SK-N-SH treated with all-trans-retinoic acid at 6 μM for 48 hours (cell line): Measurements from ENCODE around the gene ARHGAP1.

Experiments used
- ATAC-seq: fragments of 200-7000 bp; cut with Tn5 transposase; 3 replicates; pipeline ENCODE4 v1.9.1; 2020; ENCODE audit warnings: mild to moderate bottlenecking, moderate library complexity
- ARNTL ChIP-seq: fragments of 450-650 bp; formaldehyde crosslinking; IDR thresholded peaks from 2 replicates; pipeline ENCODE4 v1.5.0; 2020; ENCODE audit warnings: low read depth, mild to moderate bottlenecking, moderate library complexity, borderline replicate concordance
- BACH2 ChIP-seq: fragments of 250-450 bp; sonication (Bioruptor Pico); IDR thresholded peaks from 2 replicates; pipeline ENCODE4 v1.9.0; 2021; ENCODE audit warnings: mild to moderate bottlenecking, borderline replicate concordance
- CREB5 ChIP-seq: fragments of 250-450 bp; sonication (Bioruptor Pico); IDR thresholded peaks from 2 replicates; pipeline ENCODE4 v1.5.1; 2020; ENCODE audit warnings: low read depth, mild to moderate bottlenecking, moderate library complexity
- CSDC2 ChIP-seq: fragments of 250-450 bp; sonication (Bioruptor Pico); IDR thresholded peaks from 2 replicates; pipeline ENCODE4 v1.5.0; 2020; ENCODE audit warnings: mild to moderate bottlenecking, moderate library complexity
- CSRNP3 ChIP-seq: fragments of 250-450 bp; sonication (Bioruptor Pico); IDR thresholded peaks from 2 replicates; pipeline ENCODE4 v1.5.1; 2021; ENCODE audit warnings: mild to moderate bottlenecking, moderate library complexity
- ESRRG ChIP-seq: fragments of 250-450 bp; sonication (Bioruptor Pico); IDR thresholded peaks from 2 replicates; pipeline ENCODE4 v1.6.1; 2021; ENCODE audit warnings: mild to moderate bottlenecking
- GLIS3 ChIP-seq: fragments of 250-450 bp; sonication (Bioruptor Pico); IDR thresholded peaks from 2 replicates; pipeline ENCODE4 v1.5.0; 2020; ENCODE audit warnings: mild to moderate bottlenecking, moderate library complexity
- ISL1 ChIP-seq: fragments of 250-450 bp; sonication (Bioruptor Pico); IDR thresholded peaks from 2 replicates; pipeline ENCODE4 v2.1.2; 2022; ENCODE audit warnings: mild to moderate bottlenecking, moderate library complexity
- OSR1 ChIP-seq: fragments of 250-450 bp; sonication (Bioruptor Pico); IDR thresholded peaks from 2 replicates; pipeline ENCODE4 v1.8.0; 2022; ENCODE audit warnings: moderate library complexity, mild to moderate bottlenecking, inconsistent platforms
- PATZ1 ChIP-seq: fragments of 250-450 bp; sonication (Bioruptor Pico); IDR thresholded peaks from 2 replicates; pipeline ENCODE4 v1.8.0; 2020; ENCODE audit warnings: mild to moderate bottlenecking, moderate library complexity, borderline replicate concordance
- POU6F1 ChIP-seq: fragments of 250-450 bp; sonication (Bioruptor Pico); IDR thresholded peaks from 2 replicates; pipeline ENCODE4 v1.8.0; 2021; ENCODE audit warnings: low read depth, mild to moderate bottlenecking, moderate library complexity, borderline replicate concordance
- PPARA ChIP-seq: fragments of 250-450 bp; sonication (Bioruptor Pico); IDR thresholded peaks from 2 replicates; pipeline ENCODE4 v1.5.0; 2020; ENCODE audit warnings: mild to moderate bottlenecking, borderline replicate concordance
- RARB ChIP-seq: fragments of 250-450 bp; sonication (Bioruptor Pico); IDR thresholded peaks from 2 replicates; pipeline ENCODE4 v1.8.0; 2021; ENCODE audit warnings: mild to moderate bottlenecking, moderate library complexity
- SNAI2 ChIP-seq: fragments of 250-450 bp; sonication (Bioruptor Pico); IDR thresholded peaks from 2 replicates; pipeline ENCODE4 v1.5.0; 2020; ENCODE audit warnings: mild to moderate bottlenecking, moderate library complexity
- TCF4 ChIP-seq: fragments of 250-450 bp; sonication (Bioruptor Pico); IDR thresholded peaks from 2 replicates; pipeline ENCODE4 v1.8.0; 2021; ENCODE audit warnings: mild to moderate bottlenecking, moderate library complexity, borderline replicate concordance
- TOX ChIP-seq: fragments of 250-450 bp; sonication (Bioruptor Pico); IDR thresholded peaks from 2 replicates; pipeline ENCODE4 v1.8.0; 2021; ENCODE audit warnings: mild to moderate bottlenecking, moderate library complexity, borderline replicate concordance
- ZC3H10 ChIP-seq: fragments of 250-450 bp; sonication (Bioruptor Pico); IDR thresholded peaks from 2 replicates; pipeline ENCODE4 v1.5.1; 2021; ENCODE audit warnings: mild to moderate bottlenecking, moderate library complexity
- ZFP3 ChIP-seq: fragments of 250-450 bp; sonication (Bioruptor Pico); IDR thresholded peaks from 2 replicates; pipeline ENCODE4 v1.5.0; 2020; ENCODE audit warnings: mild to moderate bottlenecking, moderate library complexity
- ZFP30 ChIP-seq: fragments of 450-650 bp; formaldehyde crosslinking; IDR thresholded peaks from 2 replicates; pipeline ENCODE4 v1.5.0; 2022; ENCODE audit warnings: mild to moderate bottlenecking, moderate library complexity
- ZNF565 ChIP-seq: fragments of 450-650 bp; formaldehyde crosslinking; conservative IDR thresholded peaks from 2 replicates; pipeline ENCODE4 v1.5.0; 2020; ENCODE audit warnings: low read depth, mild to moderate bottlenecking, moderate library complexity
- ZNF70 ChIP-seq: fragments of 450-650 bp; formaldehyde crosslinking; IDR thresholded peaks from 2 replicates; pipeline ENCODE4 v1.5.0; 2020; ENCODE audit warnings: mild to moderate bottlenecking, moderate library complexity
- ZNF8 ChIP-seq: fragments of 450-650 bp; formaldehyde crosslinking; IDR thresholded peaks from 2 replicates; pipeline ENCODE4 v1.5.0; 2020; ENCODE audit warnings: mild to moderate bottlenecking, moderate library complexity

The ARHGAP1 gene

GRCh38 chr11:46632502-46632901 is 67.9 kb downstream of the ARHGAP1 start:
- ATAC-seq = no peak
- TF ChIP-seq ZFP30 (CRISPR knock-in tag) = no peak
- no peak for TF ChIP-seq POU6F1 (CRISPR knock-in tag)
- no peak for TF ChIP-seq BACH2 (CRISPR knock-in tag)
- no peak for TF ChIP-seq GLIS3 (CRISPR knock-in tag)
- TF ChIP-seq ARNTL (CRISPR knock-in tag) = no peak
- no peak for TF ChIP-seq ZFP3 (CRISPR knock-in tag)
- TF ChIP-seq ZC3H10 = no peak
- no peak for TF ChIP-seq PATZ1 (CRISPR knock-in tag)
- no peak for TF ChIP-seq ZNF70 (CRISPR knock-in tag)
- TF ChIP-seq ZNF8 (CRISPR knock-in tag) = no peak
- no peak for TF ChIP-seq ESRRG (CRISPR knock-in tag)
- TF ChIP-seq ISL1 (CRISPR knock-in tag) = no peak
- no peak for TF ChIP-seq TCF4 (CRISPR knock-in tag)
- TF ChIP-seq RARB (CRISPR knock-in tag) = no peak
- no peak for TF ChIP-seq CREB5 (CRISPR knock-in tag)
- TF ChIP-seq CSRNP3 (CRISPR knock-in tag) = no peak

GRCh38 chr11:46631676-46632075 is 68.7 kb downstream of the ARHGAP1 start:
- no peak for TF ChIP-seq GLIS3 (CRISPR knock-in tag)
- no peak for TF ChIP-seq ZNF565
- TF ChIP-seq ZFP30 (CRISPR knock-in tag) = no peak
- no peak for TF ChIP-seq TCF4 (CRISPR knock-in tag)
- no peak for TF ChIP-seq SNAI2 (CRISPR knock-in tag)
- no peak for TF ChIP-seq ARNTL (CRISPR knock-in tag)
- no peak for TF ChIP-seq ZFP3 (CRISPR knock-in tag)
- TF ChIP-seq RARB (CRISPR knock-in tag) = no peak
- TF ChIP-seq POU6F1 (CRISPR knock-in tag) = no peak
- no peak for TF ChIP-seq ISL1 (CRISPR knock-in tag)

GRCh38 chr11:46630237-46630636 is 70.2 kb downstream of the ARHGAP1 start:
- TF ChIP-seq ESRRG (CRISPR knock-in tag) (no peak), ZFP3 (CRISPR knock-in tag) (no peak), ARNTL (CRISPR knock-in tag) (no peak), BACH2 (CRISPR knock-in tag) (no peak), ZC3H10 (no peak), CREB5 (CRISPR knock-in tag) (no peak), RARB (CRISPR knock-in tag) (no peak), TOX (CRISPR knock-in tag) (no peak), ZNF70 (CRISPR knock-in tag) (no peak), ZNF8 (CRISPR knock-in tag) (no peak), SNAI2 (CRISPR knock-in tag) (no peak), ZNF565 (no peak), GLIS3 (CRISPR knock-in tag) (no peak), ISL1 (CRISPR knock-in tag) (no peak), OSR1 (no peak), PPARA (no peak), CSRNP3 (CRISPR knock-in tag) (no peak), ZFP30 (CRISPR knock-in tag) (no peak), CSDC2 (CRISPR knock-in tag) (no peak)
- no peak for ATAC-seq

More at GRCh38 chr11:46631676-46632075, 68.7 kb downstream of the ARHGAP1 start:
- ATAC-seq = no peak
